GM23248 (cell line): ENCODE results near the gene TPD52L2.

Experiments
- EZH2 ChIP-seq: fragments of 200-600 bp; sonication (generic); IDR thresholded peaks from 2 replicates; pipeline ENCODE4 v1.6.1; 2018; ENCODE audit warnings: antibody characterized with exemption, mild to moderate bottlenecking; ENCODE audit not compliant: insufficient read depth, poor library complexity, severe bottlenecking
- EZH2phosphoT487 ChIP-seq: fragments of 200-600 bp; sonication (generic); IDR thresholded peaks from 2 replicates; pipeline ENCODE4 v1.6.1; 2018; ENCODE audit warnings: antibody characterized with exemption, moderate library complexity, mild to moderate bottlenecking, low read depth; ENCODE audit not compliant: insufficient read depth

- TF ChIP-seq EZH2 (no peak), EZH2phosphoT487 (no peak)
These were observed 11.5 kb downstream of the TPD52L2 start for GRCh38 chr20:63876489-63877036.
